IMR-90 (cell line): ENCODE results near the gene TMPRSS13. TPM values are rescaled to one million over a fixed set of nuclear protein-coding genes. Genes with fewer than 3 reads are reported as not detected.

Source experiments
- ATAC-seq: fragments of 200-7000 bp; cut with Tn5 transposase; 2 replicates; pipeline ENCODE4 v1.9.1; 2020; ENCODE audit warnings: low read depth, mild to moderate bottlenecking, moderate library complexity
- BruUV-seq: library from RNA; stranded (reverse); fragments of 400-500 nt; replicated peaks from 2 replicates; lab custom pipeline; 2021; lab: Mats Ljungman, UMichigan
- CTCF ChIA-PET: fragments of 300-600 bp; formaldehyde crosslinking; extraction: SDS; loops from one replicate; lab custom pipeline; 2021; ENCODE audit warnings: antibody characterized with exemption; lab: Yijun Ruan, JAX
- POLR2A ChIA-PET: fragments of 300-600 bp; sonication (Branson Sonifier 250); formaldehyde crosslinking; loops from one replicate; lab custom pipeline; 2022; ENCODE audit warnings: antibody characterized with exemption; ENCODE audit not compliant: unreplicated experiment; lab: Charles Lee
- DNase-seq: peaks from one replicate; pipeline ENCODE4 v3.0.0; 2013
- H2AFZ ChIP-seq: replicated peaks from 2 replicates; pipeline ENCODE3; 2013; ENCODE audit warnings: low read length, mild to moderate bottlenecking; ENCODE audit not compliant: poor library complexity
- H2AK5ac ChIP-seq: 2 replicates; pipeline ENCODE4 v1.6.1; 2013; ENCODE audit warnings: low read depth, low read length, inconsistent platforms
- H2AK9ac ChIP-seq: replicated peaks from 2 replicates; pipeline ENCODE3; 2013; ENCODE audit warnings: mild to moderate bottlenecking, low read depth, low read length, moderate library complexity; ENCODE audit not compliant: poor library complexity
- H2BK120ac ChIP-seq: 2 replicates; pipeline ENCODE4 v1.6.1; 2013; ENCODE audit warnings: low read depth, low read length, inconsistent platforms
- H2BK15ac ChIP-seq: 3 replicates; pipeline ENCODE4 v1.6.1; 2013; ENCODE audit warnings: low read depth, low read length, inconsistent platforms
- H2BK20ac ChIP-seq: 2 replicates; pipeline ENCODE4 v1.6.1; 2013; ENCODE audit warnings: low read depth, mild to moderate bottlenecking, inconsistent platforms, low read length, moderate library complexity
- H2BK5ac ChIP-seq: 2 replicates; pipeline ENCODE4 v1.6.1; 2013; ENCODE audit warnings: mild to moderate bottlenecking, low read depth, low read length, inconsistent platforms; ENCODE audit not compliant: poor library complexity, severe bottlenecking
- H3K14ac ChIP-seq: replicated peaks from 2 replicates; pipeline ENCODE4 v1.6.1; 2013; ENCODE audit warnings: low read depth, low read length, inconsistent platforms
- H3K18ac ChIP-seq: 2 replicates; pipeline ENCODE4 v1.6.1; 2013; ENCODE audit warnings: low read depth, low read length, control low read depth
- H3K23ac ChIP-seq: 2 replicates; pipeline ENCODE4 v1.6.1; 2013; ENCODE audit warnings: low read depth, low read length, inconsistent platforms
- H3K27ac ChIP-seq: 2 replicates; pipeline ENCODE4 v1.5.1; 2013; ENCODE audit warnings: mild to moderate bottlenecking, control low read depth, low read length; ENCODE audit not compliant: insufficient read depth
- H3K27me3 ChIP-seq: 2 replicates; pipeline ENCODE4 v1.6.1; 2013; ENCODE audit warnings: low read length; ENCODE audit not compliant: control insufficient read depth, insufficient read depth
- H3K36me3 ChIP-seq: 2 replicates; pipeline ENCODE4 v1.6.1; 2013; ENCODE audit warnings: low read length, mixed read lengths; ENCODE audit not compliant: control insufficient read depth, insufficient read depth
- H3K4ac ChIP-seq: 2 replicates; pipeline ENCODE4 v1.6.1; 2013; ENCODE audit warnings: low read depth, low read length, inconsistent platforms
- H3K4me1 ChIP-seq: 2 replicates; pipeline ENCODE4 v1.6.1; 2013; ENCODE audit warnings: low read length, mixed read lengths; ENCODE audit not compliant: control insufficient read depth, insufficient read depth
- H3K4me2 ChIP-seq: 2 replicates; pipeline ENCODE4 v1.6.1; 2013; ENCODE audit warnings: low read depth, mild to moderate bottlenecking, control low read depth, low read length, moderate library complexity
- H3K4me3 ChIP-seq: 2 replicates; pipeline ENCODE4 v1.5.1; 2013; ENCODE audit warnings: low read depth, mild to moderate bottlenecking, control low read depth, low read length, moderate library complexity; ENCODE audit not compliant: insufficient read depth
- H3K56ac ChIP-seq: 2 replicates; pipeline ENCODE4 v1.6.1; 2013; ENCODE audit warnings: low read length, inconsistent platforms; ENCODE audit not compliant: insufficient read depth; ENCODE audit errors: extremely low read depth
- H3K79me1 ChIP-seq, 2 experiments: 2 replicates each; pipeline ENCODE4 v1.6.1; 2013; ENCODE audit warnings: low read length in 2 of 2, inconsistent platforms in 1 of 2, low read depth in 1 of 2
- H3K9ac ChIP-seq: 2 replicates; pipeline ENCODE4 v1.6.1; 2013; ENCODE audit warnings: low read depth, low read length, control low read depth
- H3K9me1 ChIP-seq: 2 replicates; pipeline ENCODE4 v1.6.1; 2013; ENCODE audit warnings: low read length, inconsistent platforms; ENCODE audit not compliant: insufficient read depth
- H3K9me3 ChIP-seq: 2 replicates; pipeline ENCODE4 v1.6.1; 2013; ENCODE audit warnings: low read length; ENCODE audit not compliant: control insufficient read depth, insufficient read depth
- H4K20me1 ChIP-seq: 2 replicates; pipeline ENCODE4 v1.6.1; 2013; ENCODE audit warnings: low read length, inconsistent platforms; ENCODE audit not compliant: insufficient read depth
- H4K5ac ChIP-seq: 2 replicates; pipeline ENCODE4 v1.6.1; 2013; ENCODE audit warnings: mild to moderate bottlenecking, low read depth, low read length, control low read depth
- H4K8ac ChIP-seq, 2 experiments: 2 replicates each; pipeline ENCODE4 v1.6.1; 2013; ENCODE audit warnings: low read depth in 2 of 2, low read length in 2 of 2, control low read depth in 1 of 2, inconsistent platforms in 1 of 2
- H4K91ac ChIP-seq: 2 replicates; pipeline ENCODE4 v1.6.1; 2013; ENCODE audit warnings: low read depth, low read length, inconsistent platforms; ENCODE audit not compliant: insufficient read depth
- BHLHE40 ChIP-seq: fragments of 150-350 bp; IDR thresholded peaks from 2 replicates; pipeline ENCODE4 v1.6.1; 2016; ENCODE audit warnings: mild to moderate bottlenecking, low read depth, low read length
- MAZ ChIP-seq: IDR thresholded peaks from 2 replicates; pipeline ENCODE4 v1.6.1; 2012; ENCODE audit warnings: low read depth, mild to moderate bottlenecking, low read length, improper control_type of control experiment, moderate library complexity, borderline replicate concordance
- MXI1 ChIP-seq: IDR thresholded peaks from 2 replicates; pipeline ENCODE4 v1.6.1; 2012; ENCODE audit warnings: low read depth, mild to moderate bottlenecking, low read length, moderate library complexity, borderline replicate concordance
- NFE2L2 ChIP-seq: fragments of 150-350 bp; IDR thresholded peaks from 2 replicates; pipeline ENCODE4 v1.6.1; 2016; ENCODE audit warnings: low read depth, mild to moderate bottlenecking, low read length
- POLR2A ChIP-seq: IDR thresholded peaks from 2 replicates; pipeline ENCODE4 v1.6.1; 2012; ENCODE audit warnings: mild to moderate bottlenecking, low read depth, low read length
- WGBS, 2 experiments: methylation state at CpG; one replicate each; pipeline versions ENCODE4 v1.1.5 to v1.1.7; 2013; ENCODE audit warnings: missing lambda C conversion rate in 2 of 2; ENCODE audit not compliant: insufficient read length in 1 of 2; ENCODE audit errors: extremely low coverage in 2 of 2; 5-methylcytosine and 5-hydroxymethylcytosine counted together
- dilution Hi-C: fragments of 300-500 bp; cut with HindIII; formaldehyde crosslinking; loops from one replicate; pipeline ENCODE4 v1.14.3; 2018; ENCODE audit warnings: low sequenced_read_pairs; ENCODE audit not compliant: unreplicated experiment
- in situ Hi-C: fragments of 300-500 bp; cut with MboI; formaldehyde crosslinking; loops from 3 replicates; pipeline ENCODE4 v1.14.3; 2019; ENCODE audit warnings: low sequenced_read_pairs, inconsistent platforms, mixed read lengths
- intact Hi-C: fragments of 100-400 bp; cut with micrococcal nuclease; formaldehyde crosslinking; loops from 2 replicates; pipeline ENCODE4 v1.10.0; 2022
- polyA plus RNA-seq, 3 experiments: library from polyadenylated mRNA; depleted of rRNA; stranded (reverse); fragments of >200 nt; gene quantifications; 2 replicates each; pipeline ENCODE4 v1.2.3, GENCODE V29; 2012; ENCODE audit warnings: low replicate concordance in 1 of 3
- total RNA-seq: library from RNA; depleted of rRNA; stranded (reverse); fragments of >200 nt; gene quantifications from 2 replicates; pipeline ENCODE4 v1.2.3, GENCODE V29; 2012

The TMPRSS13 gene
- total and polyA plus RNA-seq, 2 of the 4 experiments (the other 2 are of a cell fraction), result not detected

DNA sequence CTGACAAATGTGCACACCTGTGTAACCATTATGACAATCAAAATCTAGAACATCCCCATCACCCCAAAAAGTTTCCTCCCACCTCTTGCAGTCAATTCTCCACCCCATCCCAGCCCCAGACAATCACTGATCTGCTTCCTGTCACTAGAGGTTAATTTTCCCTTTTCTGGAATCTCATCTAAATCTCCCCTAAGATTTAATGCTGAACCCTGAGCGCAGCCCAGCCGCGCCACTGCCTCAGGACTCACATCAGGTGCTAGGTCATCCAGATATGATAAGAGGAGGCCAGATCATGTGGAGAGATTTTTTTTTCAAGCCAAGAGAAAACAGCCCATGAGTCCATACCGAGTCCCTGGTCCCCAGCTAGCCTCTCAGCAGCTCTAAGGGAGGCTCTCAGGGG, 4.3 kb upstream of the TMPRSS13 start:
- H3K9ac ChIP-seq, result no peak overlapping the region
- H3K36me3 ChIP-seq, result no peaks in the 10 kb centered on the region
- no peak overlapping the region for H3K14ac ChIP-seq
- H3K27ac ChIP-seq, result no peak overlapping the region
- TF ChIP-seq MAZ (no peak), MXI1 (no peak), NFE2L2 (no peak), POLR2A (no peak), BHLHE40 (no peak)
- no peak overlapping the region for H3K18ac ChIP-seq
- POLR2A ChIA-PET, result no interaction called here
- H2BK20ac ChIP-seq, result no peak overlapping the region
- no peak overlapping the region for H3K4me3 ChIP-seq
- H3K4me1 ChIP-seq, result no peaks in the 10 kb centered on the region
- H3K4ac ChIP-seq, result no peak overlapping the region
- no peak overlapping the region for H2AK9ac ChIP-seq
- WGBS, 2 experiments, result no CpG with 5 or more reads among the region's 4 CpGs
- H2AK5ac ChIP-seq, result no peak overlapping the region
- no peaks in the 10 kb centered on the region for H3K9me3 ChIP-seq
- H2BK120ac ChIP-seq, result no peak overlapping the region
- DNase-seq (no peak), ATAC-seq (no peak)
- H3K56ac ChIP-seq, result no peak overlapping the region
- no peak overlapping the region for H4K5ac ChIP-seq
- H2AFZ ChIP-seq, result no peak overlapping the region
- H2BK15ac ChIP-seq, result no peak overlapping the region
- no peak overlapping the region for H3K23ac ChIP-seq
- H3K4me2 ChIP-seq, result no peak overlapping the region
- H3K79me1 ChIP-seq, result no peaks in the 10 kb centered on the region
- no TSS peak for BruUV-seq
- peaks cover 17% of the 10 kb centered on the region for H3K27me3 ChIP-seq
- H2BK5ac ChIP-seq, result no peak overlapping the region
- no peak overlapping the region for H4K91ac ChIP-seq
- no peak overlapping the region for H4K8ac ChIP-seq
- dilution Hi-C loops (no loop called here), in situ Hi-C loops (no loop called here), intact Hi-C loops (no loop called here)
- no peaks in the 10 kb centered on the region for H3K9me1 ChIP-seq
- H4K20me1 ChIP-seq, result no peaks in the 10 kb centered on the region; the same call in 1 of the 2 replicates
- CTCF ChIA-PET, result interaction anchor here (2.3 kb wide), 1 partner anchor 13 kb away, joined by 7 read pairs; no protein-coding TSS in a partner anchor
